ENCODE measurements around the gene ZMIZ1. TPM values are rescaled to one million over a fixed set of nuclear protein-coding genes. Genes with fewer than 3 reads are reported as not detected.

The ZMIZ1 gene
- total and polyA plus RNA-seq, 2 donors from 2014 or later: 14.2 to 97.6 TPM

- Histone ChIP-seq H3K27me3 (ENCODE audit: control insufficient read depth, insufficient read depth, low read length) (no peaks in the 10 kb centered on the region), H3K9ac (ENCODE audit: low read length in 3 of 3) (no peak overlapping the region), H3K4me3 (ENCODE audit: low read length in 3 of 3) (no peak overlapping the region), H3K36me3 (ENCODE audit: control insufficient read depth in 2 of 3, insufficient read depth in 3 of 3, low read length in 3 of 3) (no peaks in the 10 kb centered on the region), H3K4me1 (ENCODE audit: control insufficient read depth in 2 of 3, insufficient read depth in 2 of 3, low read depth in 1 of 3, low read length in 3 of 3) (peaks cover 0 to 45% (median 20%) of the 10 kb centered on the region in 3 donors), H3K9me3 (ENCODE audit: control insufficient read depth in 2 of 3, insufficient read depth in 1 of 3, low read length in 3 of 3) (no peaks in the 10 kb centered on the region), H3K27ac (ENCODE audit: low read depth in 2 of 2, low read length in 2 of 2) (peak overlapping the region; percentile 5 to 38)
- no peak for TF ChIP-seq CTCF (IDR thresholded peaks at IDR 0.05; ENCODE audit: borderline replicate concordance, extremely low read depth, insufficient read depth)
- no peak for DNase-seq
- no peak for FAIRE-seq
- intact Hi-C loops (cut with DNase I): no loop called here
Measured at GRCh38 chr10:79249186-79250121, 180.7 kb downstream of the ZMIZ1 start.

GRCh38 chr10:79250259-79250658 lies 181.5 kb downstream of the ZMIZ1 start:
- H3K4me3 ChIP-seq (ENCODE audit: low read length in 3 of 3): no peak overlapping the region
- intact Hi-C loops (cut with DNase I): no loop called here
- no peak for TF ChIP-seq CTCF (IDR thresholded peaks at IDR 0.05; ENCODE audit: borderline replicate concordance, extremely low read depth, insufficient read depth)
- DNase-seq (no peak), FAIRE-seq (no peak)
- H3K27ac ChIP-seq (ENCODE audit: low read depth in 2 of 2, low read length in 2 of 2): peak overlapping the region in 1 of 2 donors; percentile 5
- H3K27me3 ChIP-seq (ENCODE audit: control insufficient read depth, insufficient read depth, low read length): no peaks in the 10 kb centered on the region
- no peaks in the 10 kb centered on the region for H3K9me3 ChIP-seq (ENCODE audit: control insufficient read depth in 2 of 3, insufficient read depth in 1 of 3, low read length in 3 of 3)
- H3K9ac ChIP-seq (ENCODE audit: low read length in 3 of 3): no peak overlapping the region
- peaks cover 0 to 39% (median 13%) of the 10 kb centered on the region in 3 donors for H3K4me1 ChIP-seq (ENCODE audit: control insufficient read depth in 2 of 3, insufficient read depth in 2 of 3, low read depth in 1 of 3, low read length in 3 of 3)
- H3K36me3 ChIP-seq (ENCODE audit: control insufficient read depth in 2 of 3, insufficient read depth in 3 of 3, low read length in 3 of 3): no peaks in the 10 kb centered on the region

GRCh38 chr10:79252450-79252849 lies 183.7 kb downstream of the ZMIZ1 start:
- no peak overlapping the region for H3K4me3 ChIP-seq (ENCODE audit: low read length in 3 of 3)
- no peaks in the 10 kb centered on the region for H3K9me3 ChIP-seq (ENCODE audit: control insufficient read depth in 2 of 3, insufficient read depth in 1 of 3, low read length in 3 of 3)
- no peak overlapping the region for H3K9ac ChIP-seq (ENCODE audit: low read length in 3 of 3)
- H3K36me3 ChIP-seq (ENCODE audit: control insufficient read depth in 2 of 3, insufficient read depth in 3 of 3, low read length in 3 of 3): peaks cover 0 to 6% (median 0%) of the 10 kb centered on the region in 3 donors
- H3K4me1 ChIP-seq (ENCODE audit: control insufficient read depth in 2 of 3, insufficient read depth in 2 of 3, low read depth in 1 of 3, low read length in 3 of 3): peaks cover 0 to 18% (median 4%) of the 10 kb centered on the region in 3 donors
- H3K27me3 ChIP-seq (ENCODE audit: control insufficient read depth, insufficient read depth, low read length): no peaks in the 10 kb centered on the region
- DNase-seq (no peak), FAIRE-seq (no peak)
- H3K27ac ChIP-seq (ENCODE audit: low read depth in 2 of 2, low read length in 2 of 2): no peak overlapping the region
- no peak for TF ChIP-seq CTCF (IDR thresholded peaks at IDR 0.05; ENCODE audit: borderline replicate concordance, extremely low read depth, insufficient read depth)
- intact Hi-C loops (cut with DNase I): no loop called here

Measured in kidney (tissue), 14 donors.